ENCODE results near the gene SRCAP. TPM values are rescaled to one million over a fixed set of nuclear protein-coding genes. Genes with fewer than 3 reads are reported as not detected.

SRCAP gene
- total RNA-seq, 1 donor from 2014 or later = 66.6 TPM

DNA sequence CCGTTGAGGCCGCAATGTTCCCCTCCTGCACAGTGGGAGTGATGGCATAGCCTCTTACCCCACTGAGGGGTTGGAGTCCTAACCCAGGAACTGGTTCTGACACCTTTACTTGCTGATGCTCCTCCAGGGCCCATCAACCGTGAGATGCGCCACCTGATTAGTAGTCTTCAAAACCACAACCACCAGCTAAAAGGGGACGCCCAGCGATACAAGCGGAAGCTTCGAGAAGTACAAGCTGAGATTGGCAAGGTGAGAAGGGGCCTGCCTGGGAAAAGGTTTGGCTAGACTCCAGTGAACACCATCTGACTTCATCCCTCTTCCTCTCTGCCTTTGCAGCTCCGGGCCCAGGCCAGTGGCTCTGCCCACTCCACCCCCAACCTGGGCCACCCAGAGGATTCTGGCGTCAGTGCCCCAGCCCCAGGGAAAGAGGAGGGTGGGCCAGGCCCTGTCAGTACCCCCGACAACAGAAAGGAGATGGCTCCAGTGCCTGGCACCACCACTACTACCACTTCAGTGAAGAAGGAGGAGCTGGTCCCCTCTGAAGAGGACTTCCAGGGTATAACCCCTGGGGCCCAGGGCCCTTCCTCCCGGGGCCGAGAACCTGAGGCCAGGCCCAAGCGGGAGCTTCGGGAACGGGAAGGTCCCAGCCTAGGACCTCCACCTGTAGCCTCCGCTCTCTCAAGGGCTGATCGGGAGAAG lies 68.9 kb downstream of the SRCAP start:
- ATAC-seq (no peak), DNase-seq (peak; percentile 47)
- Histone ChIP-seq H3K4me3 (no peak overlapping the region), H3K9me3 (no peaks in the 10 kb centered on the region), H3K36me3 (peaks cover 98% of the 10 kb centered on the region), H3K4me1 (peaks cover 13% of the 10 kb centered on the region), H3K27me3 (no peaks in the 10 kb centered on the region), H3K27ac (no peak overlapping the region)
- intact Hi-C loops (cut with DNase I) = loop anchor here (10.0 kb wide), 1 partner anchor 53 kb away; no protein-coding TSS in a partner anchor
- TF ChIP-seq, protein P1, sequence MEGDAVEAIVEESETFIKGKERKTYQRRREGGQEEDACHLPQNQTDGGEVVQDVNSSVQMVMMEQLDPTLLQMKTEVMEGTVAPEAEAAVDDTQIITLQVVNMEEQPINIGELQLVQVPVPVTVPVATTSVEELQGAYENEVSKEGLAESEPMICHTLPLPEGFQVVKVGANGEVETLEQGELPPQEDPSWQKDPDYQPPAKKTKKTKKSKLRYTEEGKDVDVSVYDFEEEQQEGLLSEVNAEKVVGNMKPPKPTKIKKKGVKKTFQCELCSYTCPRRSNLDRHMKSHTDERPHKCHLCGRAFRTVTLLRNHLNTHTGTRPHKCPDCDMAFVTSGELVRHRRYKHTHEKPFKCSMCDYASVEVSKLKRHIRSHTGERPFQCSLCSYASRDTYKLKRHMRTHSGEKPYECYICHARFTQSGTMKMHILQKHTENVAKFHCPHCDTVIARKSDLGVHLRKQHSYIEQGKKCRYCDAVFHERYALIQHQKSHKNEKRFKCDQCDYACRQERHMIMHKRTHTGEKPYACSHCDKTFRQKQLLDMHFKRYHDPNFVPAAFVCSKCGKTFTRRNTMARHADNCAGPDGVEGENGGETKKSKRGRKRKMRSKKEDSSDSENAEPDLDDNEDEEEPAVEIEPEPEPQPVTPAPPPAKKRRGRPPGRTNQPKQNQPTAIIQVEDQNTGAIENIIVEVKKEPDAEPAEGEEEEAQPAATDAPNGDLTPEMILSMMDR (IDR thresholded peaks at IDR 0.05) = no peak

DNA sequence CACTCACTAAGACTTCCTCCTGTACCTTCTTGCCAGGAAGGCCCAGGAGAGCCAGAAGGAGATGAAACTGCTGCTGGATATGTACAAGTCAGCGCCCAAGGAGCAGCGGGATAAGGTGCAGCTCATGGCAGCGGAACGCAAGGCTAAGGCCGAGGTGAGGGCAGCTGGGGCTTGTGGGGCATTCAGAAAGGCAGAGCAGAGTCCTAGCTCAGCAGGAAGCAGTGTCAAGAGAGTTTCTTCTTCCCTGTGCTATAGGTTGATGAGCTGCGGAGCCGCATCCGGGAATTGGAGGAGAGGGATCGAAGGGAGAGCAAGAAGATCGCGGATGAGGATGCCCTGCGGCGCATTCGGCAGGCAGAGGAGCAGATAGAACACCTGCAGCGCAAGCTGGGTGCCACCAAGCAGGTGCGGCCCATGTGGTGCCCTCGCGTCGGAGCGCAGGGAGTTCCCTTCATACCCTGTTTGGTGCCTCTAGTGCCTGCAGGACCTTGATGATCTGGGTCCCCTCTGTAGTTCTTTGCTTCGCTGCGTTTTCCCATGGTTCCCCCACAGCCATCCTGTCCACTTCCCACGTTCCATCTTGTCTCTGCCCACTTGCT lies 69.7 kb downstream of the SRCAP start:
- no peaks in the 10 kb centered on the region for H3K9me3 ChIP-seq
- DNase-seq = peak; percentile 48
- TF ChIP-seq, protein P1 (IDR thresholded peaks at IDR 0.05) = no peak
- H3K4me1 ChIP-seq = peaks cover 5% of the 10 kb centered on the region
- no peaks in the 10 kb centered on the region for H3K27me3 ChIP-seq
- H3K4me3 ChIP-seq = no peak overlapping the region
- peaks cover 99% of the 10 kb centered on the region for H3K36me3 ChIP-seq
- H3K27ac ChIP-seq = no peak overlapping the region
- no peak for ATAC-seq
- intact Hi-C loops (cut with DNase I) = loop anchor here (10.0 kb wide), 1 partner anchor 54 kb away; no protein-coding TSS in a partner anchor

DNA sequence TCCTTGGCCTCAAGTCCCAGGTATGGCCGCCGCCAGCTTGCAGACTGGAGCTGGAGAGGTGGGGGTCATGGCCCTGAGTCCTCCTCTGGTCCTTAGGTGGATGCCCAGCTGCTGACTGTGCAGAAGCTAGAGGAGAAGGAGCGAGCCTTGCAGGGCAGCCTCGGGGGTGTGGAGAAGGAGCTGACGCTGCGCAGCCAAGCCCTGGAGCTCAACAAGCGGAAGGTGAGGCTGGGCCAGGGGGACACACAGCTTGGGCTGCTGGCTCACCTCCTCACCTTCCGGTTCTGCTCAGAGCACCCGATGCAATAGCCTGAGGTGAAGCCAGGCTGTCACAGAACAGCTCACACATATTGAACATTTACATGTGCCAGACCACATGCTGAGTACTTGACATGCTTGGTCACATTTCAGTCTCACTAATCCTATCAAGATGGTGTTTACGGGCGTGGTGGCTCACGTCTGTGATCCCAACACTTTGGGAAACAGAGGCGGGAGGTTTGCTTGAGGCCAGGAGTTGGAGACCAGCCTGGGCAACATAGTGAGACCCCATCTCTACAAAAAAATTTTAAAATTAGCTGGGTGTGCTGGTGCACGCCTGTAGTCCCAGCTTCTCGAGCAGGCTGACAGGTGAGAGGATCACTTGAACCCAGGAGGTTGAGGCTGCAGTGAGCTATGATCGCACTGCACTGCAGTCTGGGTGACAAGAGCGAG lies 70.6 kb downstream of the SRCAP start:
- Histone ChIP-seq H3K27ac (no peak overlapping the region), H3K4me3 (no peak overlapping the region), H3K27me3 (no peaks in the 10 kb centered on the region), H3K36me3 (peaks cover 98% of the 10 kb centered on the region), H3K9me3 (no peaks in the 10 kb centered on the region), H3K4me1 (peaks cover 1% of the 10 kb centered on the region)
- ATAC-seq = no peak
- intact Hi-C loops (cut with DNase I) = loop anchor here (10.0 kb wide), 1 partner anchor 55 kb away; no protein-coding TSS in a partner anchor
- TF ChIP-seq, protein P1 (IDR thresholded peaks at IDR 0.05) = no peak
- DNase-seq = peak; percentile 42

DNA sequence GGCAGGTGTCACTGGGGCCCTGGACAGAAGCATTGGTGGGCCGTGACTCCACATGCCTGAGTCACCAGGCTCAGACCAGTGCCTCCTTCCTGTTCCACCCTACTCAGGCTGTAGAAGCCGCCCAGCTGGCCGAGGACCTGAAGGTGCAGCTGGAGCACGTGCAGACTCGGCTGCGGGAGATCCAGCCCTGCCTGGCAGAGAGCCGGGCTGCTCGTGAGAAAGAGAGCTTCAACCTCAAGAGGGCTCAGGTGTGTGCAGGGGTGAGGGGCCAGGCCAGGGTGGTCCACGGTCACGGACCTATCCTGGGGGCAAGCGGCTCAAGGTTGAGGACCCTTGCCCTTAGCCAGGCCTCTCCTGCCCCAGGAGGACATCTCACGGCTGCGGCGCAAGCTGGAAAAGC lies 72.8 kb downstream of the SRCAP start:
- Histone ChIP-seq H3K9me3 (no peaks in the 10 kb centered on the region), H3K4me1 (peaks cover 14% of the 10 kb centered on the region), H3K36me3 (peaks cover 76% of the 10 kb centered on the region), H3K4me3 (no peak overlapping the region), H3K27me3 (no peaks in the 10 kb centered on the region), H3K27ac (no peak overlapping the region)
- intact Hi-C loops (cut with DNase I) = no loop called here
- TF ChIP-seq, protein P1 (IDR thresholded peaks at IDR 0.05) = no peak
- no peak for DNase-seq
- ATAC-seq = no peak

DNA sequence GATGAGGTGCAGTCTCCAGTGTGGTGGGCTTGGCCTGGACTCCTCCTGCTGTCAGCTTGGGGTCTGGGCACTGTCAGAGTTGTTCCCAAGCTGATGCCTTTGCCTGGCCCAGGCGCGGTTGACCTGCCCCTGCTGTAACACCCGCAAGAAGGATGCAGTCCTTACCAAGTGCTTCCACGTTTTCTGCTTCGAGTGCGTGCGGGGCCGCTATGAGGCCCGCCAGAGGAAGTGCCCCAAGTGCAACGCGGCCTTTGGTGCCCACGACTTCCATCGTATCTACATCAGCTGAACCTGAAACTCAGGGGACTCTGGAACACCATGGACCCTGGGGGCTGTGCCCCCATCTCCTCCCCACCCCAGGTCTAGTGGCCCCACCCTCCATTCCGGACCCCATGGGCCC lies 74.9 kb downstream of the SRCAP start:
- Histone ChIP-seq H3K36me3 (peaks cover 55% of the 10 kb centered on the region), H3K9me3 (no peaks in the 10 kb centered on the region), H3K4me1 (peaks cover 20% of the 10 kb centered on the region), H3K4me3 (no peak overlapping the region), H3K27me3 (no peaks in the 10 kb centered on the region), H3K27ac (no peak overlapping the region)
- ATAC-seq = no peak
- DNase-seq = no peak
- TF ChIP-seq, protein P1 (IDR thresholded peaks at IDR 0.05) = no peak
- intact Hi-C loops (cut with DNase I) = no loop called here
